ENCODE measurements around the gene RAB19.
"Not testable (repeated sequence)": the region's sequence is repeated elsewhere in the genome, so short reads cannot be mapped to it uniquely, and the experiment has no call there.

Gene RAB19

GRCh38 chr7:140404565-140405065 is 757 bp downstream of the RAB19 start:
- Mint-ChIP-seq H3K4me3 (peak overlapping the region; percentile 84), H3K27ac (no peak overlapping the region), H3K27me3 (ENCODE audit: low read depth, poor library complexity) (peaks cover 37% of the 10 kb centered on the region)

GRCh38 chr7:140415361-140415760 is 11.5 kb downstream of the RAB19 start:
- Mint-ChIP-seq H3K36me3 (ENCODE audit: low read depth) (no peaks in the 10 kb centered on the region), H3K4me3 (no peak overlapping the region), H3K27me3 (ENCODE audit: low read depth, poor library complexity) (peaks cover 7% of the 10 kb centered on the region)

More at GRCh38 chr7:140404565-140405065, 757 bp downstream of the RAB19 start:
- peak; percentile 13 for DNase-seq
- TF ChIP-seq CTCF (IDR thresholded peaks at IDR 0.05): no peak
- Mint-ChIP-seq H3K36me3 (ENCODE audit: low read depth) (no peaks in the 10 kb centered on the region), H3K9me3 (peaks cover 10% of the 10 kb centered on the region), H3K4me1 (peaks cover 17% of the 10 kb centered on the region)

GRCh38 chr7:140415816-140416215 is 12.0 kb downstream of the RAB19 start:
- DNase-seq; H3K4me3 Mint-ChIP-seq; H3K27me3 Mint-ChIP-seq (ENCODE audit: low read depth, poor library complexity); H3K36me3 Mint-ChIP-seq (ENCODE audit: low read depth); H3K27ac Mint-ChIP-seq: not testable (repeated sequence)
- Mint-ChIP-seq H3K9me3 (peaks cover 20% of the 10 kb centered on the region), H3K4me1 (peaks cover 19% of the 10 kb centered on the region)

More at GRCh38 chr7:140415361-140415760, 11.5 kb downstream of the RAB19 start:
- DNase-seq: no peak
- no peak for TF ChIP-seq CTCF (IDR thresholded peaks at IDR 0.05)
- H3K27ac Mint-ChIP-seq: no peak overlapping the region
- peaks cover 19% of the 10 kb centered on the region for H3K4me1 Mint-ChIP-seq
- peaks cover 22% of the 10 kb centered on the region for H3K9me3 Mint-ChIP-seq

DNA sequence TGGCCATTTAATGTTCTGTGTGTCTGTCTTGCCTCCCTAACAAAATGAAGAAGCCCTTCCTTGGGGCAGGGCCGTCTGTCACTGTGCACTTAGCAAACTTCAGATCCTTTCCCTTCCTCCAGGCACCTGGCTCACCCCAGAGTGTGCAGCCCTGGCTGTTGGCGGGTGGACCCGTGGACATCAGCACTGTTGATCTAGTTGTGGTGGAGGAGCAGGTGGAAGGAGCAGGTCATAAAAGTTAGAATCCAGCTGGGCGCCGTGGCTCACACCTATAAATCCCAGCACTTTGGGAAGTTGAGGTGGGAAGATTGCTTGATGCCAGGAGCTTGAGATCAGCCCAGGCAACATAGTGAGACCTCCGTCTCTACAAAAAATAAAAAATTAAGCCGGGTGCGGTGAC is 12.7 kb downstream of the RAB19 start:
- H3K4me1 Mint-ChIP-seq: peaks cover 19% of the 10 kb centered on the region
- H3K9me3 Mint-ChIP-seq: peaks cover 14% of the 10 kb centered on the region
- H3K36me3 Mint-ChIP-seq (ENCODE audit: low read depth): no peaks in the 10 kb centered on the region
- H3K27ac Mint-ChIP-seq: no peak overlapping the region
- H3K27me3 Mint-ChIP-seq (ENCODE audit: low read depth, poor library complexity): peaks cover 7% of the 10 kb centered on the region
- DNase-seq: no peak
- TF ChIP-seq CTCF (IDR thresholded peaks at IDR 0.05): no peak
- no peak overlapping the region for H3K4me3 Mint-ChIP-seq

GRCh38 chr7:140417456-140418155 is 13.7 kb downstream of the RAB19 start:
- H3K4me1 Mint-ChIP-seq: peaks cover 19% of the 10 kb centered on the region
- H3K36me3 Mint-ChIP-seq (ENCODE audit: low read depth): no peaks in the 10 kb centered on the region
- H3K9me3 Mint-ChIP-seq: peaks cover 4% of the 10 kb centered on the region
- H3K27ac Mint-ChIP-seq: no peak overlapping the region
- H3K4me3 Mint-ChIP-seq: no peak overlapping the region
- H3K27me3 Mint-ChIP-seq (ENCODE audit: low read depth, poor library complexity): peaks cover 7% of the 10 kb centered on the region
- no peak for DNase-seq
- no peak for TF ChIP-seq CTCF (IDR thresholded peaks at IDR 0.05)

DNA sequence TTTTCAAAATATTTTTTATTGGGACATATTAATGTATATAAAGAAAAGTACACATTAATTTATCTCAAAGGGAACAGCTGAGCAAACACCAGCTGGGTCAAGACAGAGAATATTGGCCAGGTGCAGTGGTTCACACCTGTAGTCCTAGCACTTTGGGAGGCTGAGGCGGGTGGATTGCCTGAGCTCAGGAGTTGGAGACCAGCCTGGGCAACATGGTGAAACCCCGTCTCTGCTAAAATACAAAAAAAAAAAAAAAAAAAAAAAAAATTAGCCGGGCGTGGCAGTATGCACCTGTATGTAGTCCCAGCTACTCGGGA is 14.3 kb downstream of the RAB19 start:
- not testable (repeated sequence) for H3K4me3 Mint-ChIP-seq; DNase-seq; H3K27ac Mint-ChIP-seq; H3K27me3 Mint-ChIP-seq (ENCODE audit: low read depth, poor library complexity); H3K36me3 Mint-ChIP-seq (ENCODE audit: low read depth); H3K9me3 Mint-ChIP-seq
- peaks cover 19% of the 10 kb centered on the region for H3K4me1 Mint-ChIP-seq

GRCh38 chr7:140418653-140419052 is 14.8 kb downstream of the RAB19 start:
- peaks cover 7% of the 10 kb centered on the region for H3K27me3 Mint-ChIP-seq (ENCODE audit: low read depth, poor library complexity)
- H3K4me1 Mint-ChIP-seq: peaks cover 19% of the 10 kb centered on the region
- no peak overlapping the region for H3K4me3 Mint-ChIP-seq
- no peak for TF ChIP-seq CTCF (IDR thresholded peaks at IDR 0.05)
- DNase-seq: no peak
- no peak overlapping the region for H3K27ac Mint-ChIP-seq
- peaks cover 4% of the 10 kb centered on the region for H3K9me3 Mint-ChIP-seq
- H3K36me3 Mint-ChIP-seq (ENCODE audit: low read depth): no peaks in the 10 kb centered on the region

Measured in nephron progenitor cell (in vitro differentiated cells).